RCC 7860 (cell line): ENCODE data around the gene AMMECR1.
A peak's percentile ranks its signal among the peaks of the same experiment; 100 is the strongest.
"Not testable (repeated sequence)": the region's sequence is repeated elsewhere in the genome, so short reads cannot be mapped to it uniquely, and the experiment has no call there.

Experiments
- DNase-seq: peaks from one replicate; pipeline ENCODE4 v3.0.0-alpha.2; 2015; ENCODE audit warnings: low spot score
- FAIRE-seq: peaks from 2 replicates; lab custom pipeline; 2012; peaks lifted over from hg19 to GRCh38; lab: Jason Lieb, UNC

Gene AMMECR1

DNA sequence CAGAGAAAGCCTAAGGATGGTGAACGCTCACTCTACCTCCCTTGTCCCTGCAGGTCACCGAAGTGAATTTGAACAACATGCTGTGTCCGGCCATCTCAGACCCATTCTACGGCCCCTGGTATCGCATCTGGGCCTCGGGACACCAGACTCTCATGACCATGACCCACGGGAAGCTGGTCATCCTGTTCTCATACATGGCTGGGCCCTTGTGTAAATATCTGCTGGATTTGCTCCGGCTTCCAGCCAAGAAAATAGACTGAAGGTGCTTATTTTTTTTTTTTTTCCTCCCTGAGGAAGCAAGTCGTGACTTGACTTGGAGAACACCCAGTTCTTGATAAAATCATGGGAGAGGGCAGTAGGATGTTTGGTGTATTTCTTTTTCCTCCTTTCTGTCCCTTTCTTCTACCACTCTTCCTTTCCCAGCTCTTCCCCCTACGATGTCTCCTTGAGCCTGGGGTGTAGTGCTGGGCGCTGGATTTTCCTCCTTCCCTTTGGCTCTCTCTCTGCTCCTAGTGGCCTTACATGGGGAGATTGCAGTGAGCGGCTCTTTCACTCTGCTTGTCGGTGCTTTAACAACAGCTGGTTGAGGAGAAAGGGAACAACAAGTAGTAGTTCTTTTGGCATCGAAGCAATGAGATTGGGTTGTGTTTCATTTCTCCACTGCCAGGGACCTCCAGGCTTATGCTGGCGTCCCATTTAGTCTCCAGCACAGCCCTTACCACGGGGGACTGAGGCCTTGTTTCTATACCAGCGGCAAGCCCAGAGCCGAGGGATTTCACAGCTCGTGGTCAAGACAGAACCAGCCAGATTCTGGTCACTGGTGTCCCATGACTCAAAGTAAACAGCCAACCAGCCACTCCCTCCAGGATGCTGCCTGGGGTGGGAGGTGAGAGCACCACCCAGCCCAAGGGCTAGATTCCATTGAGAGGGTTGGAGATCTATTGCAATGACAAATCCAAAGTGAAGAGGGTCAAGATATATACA, 144.4 kb downstream of the AMMECR1 start:
- FAIRE-seq, result peak; percentile 58

DNA sequence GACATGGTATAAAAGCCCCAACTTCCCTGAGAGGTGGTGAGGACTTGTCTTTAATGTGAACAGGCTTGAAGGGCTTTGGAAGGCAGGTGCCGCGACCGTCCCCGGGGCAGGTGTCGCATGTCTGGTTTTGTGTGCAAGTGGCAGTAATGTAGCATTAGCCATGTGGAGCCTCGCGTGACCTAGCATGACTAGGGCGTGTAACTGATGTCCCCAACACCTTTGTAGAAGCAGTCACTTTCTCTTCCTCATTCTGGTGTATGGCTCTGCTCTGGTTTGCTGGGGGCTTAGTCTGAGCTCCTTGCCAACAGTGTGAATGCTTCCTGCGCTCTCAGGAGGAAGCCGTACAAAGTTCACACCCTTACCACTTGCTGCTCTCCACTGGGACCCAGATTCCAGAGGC, 145.7 kb downstream of the AMMECR1 start:
- no peak for FAIRE-seq

More for the DNA sequence above, 144.4 kb downstream of the AMMECR1 start:
- peak; percentile 21 for DNase-seq

DNA sequence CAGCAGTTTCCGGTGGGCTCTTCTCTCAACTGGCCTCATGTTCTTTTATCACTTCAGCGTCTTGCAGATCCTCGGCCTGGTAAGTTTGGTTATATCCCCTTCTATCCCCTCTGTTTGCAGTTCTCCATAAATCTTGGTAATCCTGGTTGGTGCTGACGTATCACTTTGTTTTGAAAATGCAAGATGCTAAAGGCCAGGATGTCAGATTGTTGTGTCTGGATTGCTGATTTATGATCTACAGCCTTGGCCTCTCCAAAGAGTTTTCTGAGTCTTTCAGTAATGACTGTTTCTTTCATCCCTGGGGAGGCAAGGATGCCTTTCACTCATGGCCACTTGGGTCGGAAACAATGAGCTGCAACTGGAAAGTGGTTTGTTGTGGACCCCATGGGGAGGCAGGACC, 146.4 kb downstream of the AMMECR1 start:
- FAIRE-seq, result no peak
- DNase-seq, result no peak

More for the DNA sequence above, 145.7 kb downstream of the AMMECR1 start:
- DNase-seq, result no peak

DNA sequence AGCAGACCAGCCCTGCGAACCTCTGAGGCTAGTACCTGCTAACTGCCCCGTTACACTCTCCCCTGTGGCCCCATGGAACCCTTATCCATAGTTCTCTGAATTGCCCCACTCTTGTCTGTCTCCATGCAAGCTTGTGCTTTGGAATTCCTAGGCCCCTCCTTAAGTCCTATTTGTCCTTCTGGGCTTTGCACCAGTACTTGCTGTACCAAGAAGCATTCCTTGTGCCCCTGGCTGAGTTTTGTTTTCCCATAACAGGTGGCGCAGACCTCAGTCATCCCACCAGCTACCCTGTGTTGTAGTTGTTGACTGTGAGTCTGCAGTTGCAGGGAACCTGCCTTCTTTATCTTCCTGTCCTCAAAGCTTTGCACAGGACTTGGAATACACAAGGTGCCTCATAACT, 147.9 kb downstream of the AMMECR1 start:
- DNase-seq, result no peak
- FAIRE-seq, result no peak

DNA sequence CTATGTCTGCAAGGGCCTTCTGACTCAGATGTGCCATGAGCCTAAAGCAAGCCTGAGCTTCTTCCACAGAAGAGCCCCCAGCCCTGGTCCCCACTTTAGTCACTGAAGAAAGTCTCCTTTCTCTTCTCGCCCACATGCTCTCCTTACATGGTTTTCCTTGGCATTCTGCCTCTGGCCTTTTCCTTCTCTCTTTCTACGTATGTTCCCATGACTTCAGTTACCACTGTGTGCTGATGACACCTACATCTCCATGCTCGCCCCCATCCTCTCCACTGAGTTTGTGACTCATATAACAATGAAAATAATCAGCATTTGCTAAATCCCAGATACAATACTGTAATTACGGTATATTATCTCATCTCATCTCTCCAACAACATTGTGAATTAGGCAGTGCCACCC, 149.3 kb downstream of the AMMECR1 start:
- no peak for DNase-seq
- FAIRE-seq, result no peak

DNA sequence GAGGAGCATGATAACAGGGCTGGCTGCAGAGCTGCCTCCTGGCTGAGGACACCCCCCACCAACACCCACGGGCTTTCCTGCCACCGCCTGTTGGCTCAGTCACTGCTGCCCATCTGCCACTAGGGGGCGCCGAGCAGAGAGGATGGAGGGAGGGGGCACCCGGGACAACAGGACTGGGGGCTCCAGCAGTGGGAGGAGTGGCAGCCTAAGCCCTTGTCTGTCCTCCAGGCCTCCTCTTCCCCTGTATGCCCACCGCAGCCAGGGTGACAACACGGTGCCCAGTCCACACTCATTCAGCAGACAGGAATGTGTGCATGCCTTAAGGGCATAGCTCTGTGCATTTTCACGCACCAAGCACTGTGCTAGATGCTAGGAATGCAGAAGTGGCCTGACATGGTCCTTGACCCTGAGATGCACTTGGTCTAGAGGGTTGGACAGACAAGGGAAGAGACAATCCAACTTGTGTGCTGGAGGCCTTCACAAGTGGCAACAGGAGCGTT, 149.9 kb downstream of the AMMECR1 start:
- DNase-seq (peak; percentile 44), FAIRE-seq (no peak)

DNA sequence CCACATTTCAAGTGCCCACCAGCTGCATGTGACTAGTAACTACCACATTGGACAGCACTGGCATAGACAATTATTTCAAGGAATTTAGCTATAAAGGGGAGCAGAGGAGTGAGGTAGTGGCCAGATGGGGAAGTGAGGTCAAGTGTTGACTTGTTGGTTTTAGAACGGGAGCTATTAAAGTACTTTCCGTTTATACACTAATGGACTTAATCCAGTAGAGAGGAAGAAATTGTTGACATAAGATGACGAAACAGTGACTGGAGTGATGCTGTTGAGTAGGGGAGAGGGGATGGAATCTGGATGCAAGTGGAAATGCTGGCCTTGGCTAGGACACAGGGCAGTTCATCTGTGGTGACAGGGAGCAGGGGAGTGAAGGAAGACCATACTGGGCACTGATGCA, 154.4 kb downstream of the AMMECR1 start:
- DNase-seq, result no peak
- no peak for FAIRE-seq

DNA sequence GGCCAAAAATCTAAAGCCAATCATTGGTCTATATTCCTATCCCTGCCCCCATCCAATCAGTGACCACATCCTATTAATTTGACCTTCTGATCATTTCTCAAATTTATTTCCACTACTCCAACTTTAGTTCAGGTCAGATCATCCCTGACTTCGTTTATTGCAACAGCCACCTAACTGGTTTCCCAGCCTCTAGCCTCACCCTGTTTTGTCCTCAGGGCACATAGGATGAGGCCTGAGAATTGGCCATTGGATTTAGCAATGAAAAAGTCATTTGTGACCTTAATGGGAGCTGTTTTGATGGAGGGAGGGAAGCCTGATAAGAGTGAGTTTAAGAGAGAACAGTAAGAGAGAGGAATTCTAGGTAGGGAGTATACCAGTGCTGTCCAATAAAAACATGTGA, 155.0 kb downstream of the AMMECR1 start:
- DNase-seq (no peak), FAIRE-seq (no peak)

DNA sequence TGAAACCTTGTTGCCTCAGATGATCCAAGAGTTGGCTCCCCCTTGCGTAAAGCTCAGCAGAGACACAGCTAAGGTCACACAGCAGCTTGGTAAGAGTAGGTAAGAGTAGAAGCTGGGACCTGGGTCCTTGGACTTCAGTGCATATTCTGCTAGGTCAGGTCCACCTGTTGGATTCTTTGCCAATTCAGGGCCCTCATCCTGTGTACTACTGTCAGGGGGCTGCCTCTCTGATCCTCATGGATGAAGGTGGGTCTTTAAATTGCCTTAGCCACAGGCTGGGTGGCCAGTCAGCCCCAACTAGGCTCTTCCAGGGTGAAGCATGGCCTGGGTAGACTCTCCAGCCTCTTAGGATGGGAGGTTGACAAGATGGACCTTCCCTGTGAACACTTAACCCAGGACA, 155.8 kb downstream of the AMMECR1 start:
- no peak for DNase-seq
- no peak for FAIRE-seq

DNA sequence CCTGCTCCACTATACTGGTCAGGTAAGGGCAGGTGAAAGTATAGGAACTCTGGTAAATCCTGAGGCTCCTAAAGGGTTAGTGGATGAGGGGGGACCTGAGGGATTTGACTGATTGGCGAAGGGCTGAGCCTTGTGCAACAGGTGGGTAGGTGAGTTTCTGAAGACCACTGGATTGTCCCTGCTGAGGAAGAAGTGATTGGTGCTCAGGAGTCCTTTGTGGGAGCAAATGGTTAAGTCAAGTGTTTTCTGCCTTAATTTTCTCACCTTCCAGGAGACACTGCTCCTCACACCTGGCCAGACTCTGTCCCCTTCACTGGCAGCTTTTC, 156.6 kb downstream of the AMMECR1 start:
- no peak for FAIRE-seq
- DNase-seq, result no peak

DNA sequence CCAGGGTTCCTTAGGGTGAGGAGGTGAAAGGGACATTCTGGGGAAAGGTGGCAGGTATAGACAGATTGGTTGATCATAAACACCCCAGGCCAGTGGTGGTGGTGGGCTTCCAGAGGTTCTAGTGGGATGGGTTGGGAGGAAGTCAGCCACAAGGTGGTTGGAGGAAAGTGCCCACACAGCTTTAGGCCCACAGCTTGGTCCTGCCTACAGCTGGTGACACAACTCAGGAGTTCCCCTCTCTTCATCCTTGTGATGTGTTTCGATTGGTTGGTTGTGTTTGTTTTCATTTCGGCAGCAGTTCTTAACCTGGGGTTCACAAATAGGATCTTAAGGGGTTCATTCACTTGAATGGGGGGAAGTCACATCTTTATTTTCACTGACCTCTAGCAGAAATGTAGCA, 158.0 kb downstream of the AMMECR1 start:
- DNase-seq, result no peak
- no peak for FAIRE-seq

DNA sequence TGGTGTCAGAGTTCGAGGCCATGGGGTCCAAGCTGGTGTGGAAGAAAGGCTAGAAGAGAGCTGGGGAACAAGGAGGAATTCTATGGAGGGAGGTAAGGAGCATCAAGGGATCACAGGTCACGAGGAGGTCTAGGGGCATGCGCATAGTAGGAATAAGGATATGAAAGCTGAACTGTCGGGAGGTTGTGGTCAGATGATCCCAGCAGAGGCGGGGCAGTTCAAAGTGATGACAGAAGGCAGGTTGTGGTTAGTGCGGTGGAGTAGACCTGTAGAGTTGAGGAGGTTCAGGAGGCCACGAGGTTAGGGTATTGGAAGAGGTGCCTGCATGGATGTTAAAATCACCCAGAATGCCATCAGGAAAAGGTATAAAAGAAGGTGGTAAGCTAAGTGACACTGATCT, 158.7 kb downstream of the AMMECR1 start:
- no peak for FAIRE-seq

DNA sequence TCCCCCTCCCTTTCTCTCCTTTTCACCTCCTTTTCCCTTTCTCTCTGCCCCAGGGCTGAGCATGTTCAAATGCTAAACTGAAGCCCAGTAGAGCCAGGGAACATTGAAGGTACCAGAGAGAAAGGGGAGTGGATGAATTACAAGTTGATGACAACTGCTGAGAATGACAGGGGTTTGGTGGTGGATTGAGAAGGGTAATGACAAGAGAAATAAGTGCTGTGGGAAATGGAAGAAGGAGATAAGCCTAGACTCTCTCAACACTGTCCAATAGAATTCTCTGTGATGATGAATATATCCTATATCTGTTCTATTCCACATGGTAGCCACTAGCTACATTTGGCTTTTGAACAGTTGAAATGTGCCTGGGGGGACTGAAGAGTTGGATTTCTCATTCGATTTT, 160.4 kb downstream of the AMMECR1 start:
- FAIRE-seq (no peak), DNase-seq (no peak)

More for the DNA sequence above, 158.7 kb downstream of the AMMECR1 start:
- DNase-seq, result no peak

DNA sequence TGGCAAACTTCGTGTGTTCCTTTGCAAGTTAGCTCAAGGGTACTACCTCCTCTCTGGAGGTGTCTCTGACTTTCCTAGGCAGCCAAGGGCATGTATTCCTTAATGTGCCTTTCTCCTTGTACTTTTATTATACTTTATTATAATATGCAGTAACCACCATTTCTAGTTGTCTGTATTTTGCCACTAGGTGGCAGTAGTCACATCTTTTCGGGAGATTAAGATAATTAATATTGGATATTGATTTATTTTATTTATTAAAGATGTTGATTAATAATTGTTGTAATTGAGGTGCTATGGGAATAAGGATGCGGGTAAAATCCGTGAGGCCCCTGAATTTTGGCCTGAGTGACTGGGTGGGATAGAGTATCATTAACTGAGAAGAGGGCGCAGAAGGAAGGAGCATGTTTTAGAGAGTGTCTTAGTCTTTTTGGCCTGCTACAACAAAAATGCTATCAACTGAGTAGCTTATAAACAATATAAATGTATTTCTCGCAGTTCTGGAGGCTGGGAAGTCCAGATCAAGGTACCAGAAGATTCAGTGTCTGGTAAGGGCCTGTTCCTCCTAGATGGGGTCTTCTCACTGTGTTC, 161.6 kb downstream of the AMMECR1 start:
- peak; percentile 74 for FAIRE-seq

DNA sequence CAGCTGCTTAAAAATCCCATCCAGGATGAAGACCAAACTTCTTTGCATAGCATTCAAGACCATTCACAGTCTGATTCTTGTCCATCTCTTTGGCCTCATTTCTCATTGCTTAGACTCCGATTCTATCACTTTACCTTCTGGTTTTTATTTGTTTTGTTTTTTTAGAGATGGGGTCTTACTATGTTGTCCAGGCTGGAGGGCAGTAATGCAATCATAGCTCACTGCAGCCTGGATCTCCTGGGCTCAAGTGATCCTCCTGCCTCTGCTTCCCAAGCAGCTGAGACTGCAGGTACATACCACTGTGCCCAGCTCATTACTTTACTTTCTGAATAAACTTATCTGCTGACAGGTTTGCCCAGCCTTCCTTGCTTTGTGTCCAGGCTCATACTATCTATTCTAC, 162.1 kb downstream of the AMMECR1 start:
- no peak for DNase-seq
- FAIRE-seq, result no peak

More for the DNA sequence above, 161.6 kb downstream of the AMMECR1 start:
- DNase-seq, result no peak

DNA sequence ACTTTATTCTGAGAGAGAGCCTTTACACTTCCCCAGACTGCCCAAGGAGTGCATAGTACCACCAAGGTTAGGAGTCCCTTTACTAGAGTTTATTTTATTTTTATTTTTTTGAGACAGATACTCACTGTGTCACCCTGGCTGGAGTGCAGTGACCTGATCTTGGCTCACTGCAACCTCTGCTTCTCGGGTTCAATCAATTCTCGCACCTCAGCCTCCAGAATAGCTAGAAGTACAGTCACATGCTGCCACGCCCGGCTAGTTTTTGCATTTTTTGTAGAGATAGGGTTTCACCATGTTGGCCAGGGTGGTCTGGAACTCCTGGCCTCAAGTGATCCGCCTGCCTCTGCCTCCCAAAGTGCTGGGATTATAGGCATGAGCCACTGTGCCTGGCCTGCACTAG, 163.6 kb downstream of the AMMECR1 start:
- FAIRE-seq, DNase-seq: not testable (repeated sequence)

DNA sequence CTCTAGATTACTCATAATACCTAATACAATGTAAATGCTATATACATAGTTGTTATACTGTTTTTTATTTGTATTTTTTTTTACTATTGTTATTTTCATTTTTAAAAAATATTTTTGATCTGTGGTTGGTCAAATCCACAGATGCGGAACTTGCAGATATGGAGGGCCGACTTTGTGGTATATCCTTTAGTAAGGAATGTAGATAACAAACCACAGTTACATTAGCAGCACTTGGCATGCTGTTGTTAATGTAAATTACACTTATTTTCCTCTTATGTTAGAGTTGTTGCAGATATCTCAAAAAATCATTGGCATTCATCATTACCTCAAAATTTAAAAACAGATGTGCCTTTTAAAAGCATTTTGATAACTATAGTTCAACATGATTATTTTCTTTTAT, 164.0 kb downstream of the AMMECR1 start:
- peak; percentile 86 for FAIRE-seq
- DNase-seq, result no peak

DNA sequence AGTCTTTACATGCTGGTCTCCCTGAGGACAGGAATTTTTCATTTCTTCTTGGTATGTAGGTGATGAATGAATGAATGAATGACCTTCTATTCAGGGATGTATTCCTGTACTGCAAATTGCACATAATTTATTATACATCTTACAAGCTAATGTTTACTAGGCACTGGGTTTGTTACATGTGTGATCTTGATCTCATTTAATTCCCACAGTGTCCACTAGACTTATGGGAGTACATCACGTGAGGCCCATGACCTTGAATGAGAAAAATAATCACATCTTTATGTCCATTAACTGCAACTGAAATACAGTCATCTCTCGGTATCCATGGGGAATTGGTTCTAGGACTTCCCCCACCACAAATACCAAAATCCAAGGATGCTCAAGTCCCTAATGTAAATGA, 164.6 kb downstream of the AMMECR1 start:
- FAIRE-seq (no peak), DNase-seq (no peak)

DNA sequence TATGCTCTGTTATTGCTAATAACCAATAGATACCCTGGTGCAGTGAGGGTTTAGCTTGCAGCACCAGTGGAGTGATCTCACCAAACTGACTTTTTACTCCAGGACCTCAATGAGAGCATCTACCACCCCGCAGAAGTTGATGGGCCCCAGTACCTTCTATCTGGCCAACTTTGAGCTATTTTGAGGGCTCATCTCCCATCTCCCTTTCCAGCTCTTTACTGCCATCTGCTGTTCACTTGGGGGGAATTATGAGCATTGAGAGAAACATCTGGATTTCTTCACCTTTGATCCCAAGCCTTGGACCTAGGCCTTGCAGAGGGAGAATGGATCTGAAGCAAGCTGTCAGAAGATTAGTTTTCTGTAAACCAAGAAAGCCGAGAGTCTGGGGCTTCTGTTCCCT, 171.4 kb downstream of the AMMECR1 start:
- DNase-seq (peak; percentile 9), FAIRE-seq (no peak)

DNA sequence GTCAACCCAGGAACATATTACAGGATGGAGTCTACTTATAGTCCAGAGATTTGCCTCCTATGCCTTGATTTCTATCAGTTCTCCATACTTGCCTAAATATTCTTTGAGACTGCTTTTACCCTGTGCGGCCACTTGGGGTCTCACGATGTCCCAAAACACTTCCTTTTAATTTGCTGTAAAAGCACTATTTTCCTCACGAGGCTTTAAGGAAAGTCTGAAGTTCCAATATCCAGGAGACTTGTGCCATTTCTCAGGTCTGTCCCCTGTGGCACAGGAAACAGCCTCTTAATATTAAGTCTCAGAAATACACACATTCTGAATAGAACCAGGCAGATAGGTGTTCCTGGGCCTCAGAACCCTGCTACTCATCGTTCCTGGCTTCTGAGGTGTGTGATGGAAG, 172.0 kb downstream of the AMMECR1 start:
- peak; percentile 72 for FAIRE-seq
- DNase-seq, result peak; percentile 6

DNA sequence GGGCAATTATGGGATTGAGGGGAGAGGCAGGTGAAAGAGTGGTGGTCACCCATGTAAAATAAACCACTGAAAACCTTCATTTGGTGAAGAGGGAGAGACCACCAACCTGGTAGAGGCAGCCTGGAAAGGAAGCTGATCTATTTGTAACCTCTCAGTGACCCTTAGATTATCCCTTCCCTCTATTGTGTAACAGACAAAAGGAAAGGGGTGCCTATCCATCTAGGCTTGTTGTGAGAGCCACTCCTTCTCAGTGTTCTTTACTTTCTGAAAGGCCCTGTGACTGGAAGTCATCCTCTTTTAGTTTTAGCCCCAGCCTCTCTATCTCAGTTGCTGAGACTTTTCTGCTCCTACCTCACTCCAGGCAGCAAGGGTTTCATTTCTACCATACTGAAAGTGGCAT, 172.6 kb downstream of the AMMECR1 start:
- DNase-seq (no peak), FAIRE-seq (no peak)
